HepG2 (cell line): ENCODE results near the gene SEC16A. TPM values are rescaled to one million over a fixed set of nuclear protein-coding genes. Genes with fewer than 3 reads are reported as not detected.

Experiments used
- FOXP4 ChIP-seq: sonication (generic); formaldehyde crosslinking; IDR thresholded peaks from 2 replicates; pipeline ENCODE4 v1.4.0; 2020; ENCODE audit warnings: missing genetic modification reagents
- GLI4 ChIP-seq: sonication (generic); formaldehyde crosslinking; IDR thresholded peaks from 2 replicates; pipeline ENCODE4 v1.5.1; 2020; ENCODE audit warnings: missing genetic modification reagents, mild to moderate bottlenecking, moderate library complexity, borderline replicate concordance
- HNRNPL ChIP-seq: fragments of 200-400 bp; formaldehyde crosslinking; IDR thresholded peaks from 2 replicates; pipeline ENCODE4 v1.6.1; 2017; ENCODE audit warnings: mild to moderate bottlenecking, low read depth, low read length
- KDM2A ChIP-seq: sonication (generic); formaldehyde crosslinking; IDR thresholded peaks from 2 replicates; pipeline ENCODE4 v1.4.0; 2020; ENCODE audit warnings: low read depth, missing genetic modification reagents, borderline replicate concordance
- MZF1 ChIP-seq: sonication (generic); formaldehyde crosslinking; IDR thresholded peaks from 2 replicates; pipeline ENCODE4 v1.8.1; 2023; ENCODE audit warnings: mild to moderate bottlenecking, missing genetic modification reagents, borderline replicate concordance
- NONO ChIP-seq, 2 experiments: fragments of 450-650 bp in 1 of 2; sonication (generic) in 1 of 2; formaldehyde crosslinking in 1 of 2; IDR thresholded peaks in 1 of 2; conservative IDR thresholded peaks in 1 of 2; 2 replicates each; pipeline versions ENCODE4 v1.6.1 to v1.8.0; 2017 to 2022; ENCODE audit warnings: mild to moderate bottlenecking in 1 of 2, missing genetic modification reagents in 1 of 2, moderate library complexity in 1 of 2
- SAP130 ChIP-seq: IDR thresholded peaks from 2 replicates; pipeline ENCODE4 v1.6.1; 2016; ENCODE audit warnings: low read depth
- SMAD1 ChIP-seq: sonication (generic); formaldehyde crosslinking; IDR thresholded peaks from 2 replicates; pipeline ENCODE4 v1.4.0; 2020; ENCODE audit warnings: missing genetic modification reagents, low read depth, mild to moderate bottlenecking, borderline replicate concordance
- SP5 ChIP-seq: IDR thresholded peaks from 2 replicates; pipeline ENCODE4 v1.6.1; 2016; ENCODE audit warnings: low read depth, borderline replicate concordance
- SRSF1 ChIP-seq: fragments of 200-400 bp; formaldehyde crosslinking; optimal IDR thresholded peaks from 2 replicates; pipeline ENCODE3; 2017; ENCODE audit warnings: mild to moderate bottlenecking, low read depth, low read length, moderate library complexity
- ZBTB7A ChIP-seq: sonication (generic); formaldehyde crosslinking; IDR thresholded peaks from 2 replicates; pipeline ENCODE4 v1.8.0; 2022; ENCODE audit warnings: mild to moderate bottlenecking, missing genetic modification reagents
- ZFP90 ChIP-seq: sonication (generic); formaldehyde crosslinking; IDR thresholded peaks from 2 replicates; pipeline ENCODE4 v1.8.0; 2022; ENCODE audit warnings: missing genetic modification reagents, mild to moderate bottlenecking, inconsistent platforms, borderline replicate concordance
- ZNF24 ChIP-seq: fragments of 450-650 bp; IDR thresholded peaks from 2 replicates; pipeline ENCODE4 v1.6.1; 2017; ENCODE audit warnings: antibody characterized with exemption, mild to moderate bottlenecking
- ZNF746 ChIP-seq: sonication (generic); formaldehyde crosslinking; IDR thresholded peaks from 2 replicates; pipeline ENCODE4 v1.8.0; 2022; ENCODE audit warnings: mild to moderate bottlenecking, missing genetic modification reagents
- polyA plus RNA-seq, 8 experiments: library from polyadenylated mRNA; depleted of rRNA in 3 of 8; stranded (reverse) in 7 of 8; unstranded in 1 of 8; fragments of >200 nt; fragmentation: Illumina TruSeq in 4 of 8; extraction: Trizol in 4 of 8; gene quantifications; 2 replicates each; pipeline versions ENCODE4 v1.2.1 to v1.2.3, GENCODE V29; 2011 to 2016; ENCODE audit warnings: low read depth in 4 of 8, missing spikeins in 1 of 8, mixed read lengths in 1 of 8; ENCODE audit not compliant: insufficient read depth in 1 of 8
- total RNA-seq, 5 experiments: library from RNA; depleted of rRNA; stranded (reverse); fragments of >200 nt; fragmentation: Illumina TruSeq; extraction: Trizol; gene quantifications; 2 replicates each; pipeline ENCODE4 v1.2.3, GENCODE V29; 2016; ENCODE audit warnings: low read depth in 1 of 5
- TF ChIP-seq, protein P1 (sequence below): sonication (generic); formaldehyde crosslinking; IDR thresholded peaks from 2 replicates; pipeline ENCODE4 v1.5.1; 2020; ENCODE audit warnings: mild to moderate bottlenecking, missing genetic modification reagents, moderate library complexity
- TF ChIP-seq, protein P2 (sequence below), 2 experiments: sonication (generic) in 1 of 2; formaldehyde crosslinking in 1 of 2; IDR thresholded peaks; 2 replicates each; pipeline versions ENCODE4 v1.4.0 to v1.6.1; 2016 to 2020; ENCODE audit warnings: borderline replicate concordance in 1 of 2, low read depth in 1 of 2, mild to moderate bottlenecking in 1 of 2, missing genetic modification reagents in 1 of 2

Gene SEC16A
- total and polyA plus RNA-seq, 2 of the 13 experiments (the other 11 are each of a cell fraction or from before 2014, with no cell fraction given): 15.9 to 18.9 TPM

GRCh38 chr9:136520053-136520540 lies 37.3 kb upstream of the SEC16A start (continued):
- TF ChIP-seq ZBTB7A (peak; percentile 20; the same call in 1 of the 2 replicates), SRSF1 (no peak), MZF1 (no peak), GLI4 (CRISPR knock-in tag) (no peak), NONO (IDR thresholded peaks at IDR 0.05) (no peak), NONO (CRISPR knock-in tag; conservative IDR thresholded peaks at IDR 0.05) (peak; percentile 76), HNRNPL (peak; percentile 86; the same call in 1 of the 2 replicates), ZFP90 (CRISPR knock-in tag) (0 out of 2 replicates have a peak, but pooled peaks have one; percentile 67), ZNF746 (CRISPR knock-in tag) (peak; percentile 56; the same call in 1 of the 2 replicates), ZNF24 (no peak), SMAD1 (CRISPR knock-in tag) (no peak), FOXP4 (CRISPR knock-in tag) (peak; percentile 68), SP5 (peak; percentile 73), SAP130 (CRISPR knock-in tag) (peak; percentile 31; the same call in 1 of the 2 replicates), KDM2A (CRISPR knock-in tag) (no peak)
- TF ChIP-seq, protein P1, sequence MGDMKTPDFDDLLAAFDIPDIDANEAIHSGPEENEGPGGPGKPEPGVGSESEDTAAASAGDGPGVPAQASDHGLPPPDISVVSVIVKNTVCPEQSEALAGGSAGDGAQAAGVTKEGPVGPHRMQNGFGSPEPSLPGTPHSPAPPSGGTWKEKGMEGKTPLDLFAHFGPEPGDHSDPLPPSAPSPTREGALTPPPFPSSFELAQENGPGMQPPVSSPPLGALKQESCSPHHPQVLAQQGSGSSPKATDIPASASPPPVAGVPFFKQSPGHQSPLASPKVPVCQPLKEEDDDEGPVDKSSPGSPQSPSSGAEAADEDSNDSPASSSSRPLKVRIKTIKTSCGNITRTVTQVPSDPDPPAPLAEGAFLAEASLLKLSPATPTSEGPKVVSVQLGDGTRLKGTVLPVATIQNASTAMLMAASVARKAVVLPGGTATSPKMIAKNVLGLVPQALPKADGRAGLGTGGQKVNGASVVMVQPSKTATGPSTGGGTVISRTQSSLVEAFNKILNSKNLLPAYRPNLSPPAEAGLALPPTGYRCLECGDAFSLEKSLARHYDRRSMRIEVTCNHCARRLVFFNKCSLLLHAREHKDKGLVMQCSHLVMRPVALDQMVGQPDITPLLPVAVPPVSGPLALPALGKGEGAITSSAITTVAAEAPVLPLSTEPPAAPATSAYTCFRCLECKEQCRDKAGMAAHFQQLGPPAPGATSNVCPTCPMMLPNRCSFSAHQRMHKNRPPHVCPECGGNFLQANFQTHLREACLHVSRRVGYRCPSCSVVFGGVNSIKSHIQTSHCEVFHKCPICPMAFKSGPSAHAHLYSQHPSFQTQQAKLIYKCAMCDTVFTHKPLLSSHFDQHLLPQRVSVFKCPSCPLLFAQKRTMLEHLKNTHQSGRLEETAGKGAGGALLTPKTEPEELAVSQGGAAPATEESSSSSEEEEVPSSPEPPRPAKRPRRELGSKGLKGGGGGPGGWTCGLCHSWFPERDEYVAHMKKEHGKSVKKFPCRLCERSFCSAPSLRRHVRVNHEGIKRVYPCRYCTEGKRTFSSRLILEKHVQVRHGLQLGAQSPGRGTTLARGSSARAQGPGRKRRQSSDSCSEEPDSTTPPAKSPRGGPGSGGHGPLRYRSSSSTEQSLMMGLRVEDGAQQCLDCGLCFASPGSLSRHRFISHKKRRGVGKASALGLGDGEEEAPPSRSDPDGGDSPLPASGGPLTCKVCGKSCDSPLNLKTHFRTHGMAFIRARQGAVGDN (CRISPR knock-in tag): peak; percentile 68
- TF ChIP-seq, protein P2, sequence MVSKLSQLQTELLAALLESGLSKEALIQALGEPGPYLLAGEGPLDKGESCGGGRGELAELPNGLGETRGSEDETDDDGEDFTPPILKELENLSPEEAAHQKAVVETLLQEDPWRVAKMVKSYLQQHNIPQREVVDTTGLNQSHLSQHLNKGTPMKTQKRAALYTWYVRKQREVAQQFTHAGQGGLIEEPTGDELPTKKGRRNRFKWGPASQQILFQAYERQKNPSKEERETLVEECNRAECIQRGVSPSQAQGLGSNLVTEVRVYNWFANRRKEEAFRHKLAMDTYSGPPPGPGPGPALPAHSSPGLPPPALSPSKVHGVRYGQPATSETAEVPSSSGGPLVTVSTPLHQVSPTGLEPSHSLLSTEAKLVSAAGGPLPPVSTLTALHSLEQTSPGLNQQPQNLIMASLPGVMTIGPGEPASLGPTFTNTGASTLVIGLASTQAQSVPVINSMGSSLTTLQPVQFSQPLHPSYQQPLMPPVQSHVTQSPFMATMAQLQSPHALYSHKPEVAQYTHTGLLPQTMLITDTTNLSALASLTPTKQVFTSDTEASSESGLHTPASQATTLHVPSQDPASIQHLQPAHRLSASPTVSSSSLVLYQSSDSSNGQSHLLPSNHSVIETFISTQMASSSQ (IDR thresholded peaks at IDR 0.05; ENCODE audit: low read depth): peak; percentile 88
- TF ChIP-seq, protein P2 (CRISPR knock-in tag; IDR thresholded peaks at IDR 0.05; ENCODE audit: borderline replicate concordance): peak; percentile 94; the same call in 1 of the 2 replicates
